A673 (cell line): ENCODE results near the gene RPL10A. TPM values are rescaled to one million over a fixed set of nuclear protein-coding genes. Genes with fewer than 3 reads are reported as not detected.

Experiments used
- BruUV-seq: library from RNA; stranded (reverse); fragments of 400-500 nt; replicated peaks from 2 replicates; lab custom pipeline; 2021; lab: Mats Ljungman, UMichigan
- CTCF ChIA-PET: fragments of 300-600 bp; sonication (Branson Sonifier 250); formaldehyde crosslinking; loops from one replicate; lab custom pipeline; 2022; ENCODE audit warnings: antibody characterized with exemption; lab: Charles Lee
- POLR2A ChIA-PET: fragments of 300-600 bp; sonication (Branson Sonifier 250); formaldehyde crosslinking; loops from one replicate; lab custom pipeline; 2022; ENCODE audit warnings: antibody characterized with exemption; ENCODE audit not compliant: low non-redundant PET; lab: Charles Lee
- DNase-seq: peaks from one replicate; pipeline ENCODE4 v3.0.0-alpha.2; 2015; ENCODE audit warnings: low spot score
- H3K27ac ChIP-seq: fragments of 200-600 bp; sonication (generic); 2 replicates; pipeline ENCODE4 v1.5.1; 2016; ENCODE audit warnings: mixed run types, low read depth, mild to moderate bottlenecking, mixed read lengths, antibody characterized with exemption, low read length; ENCODE audit not compliant: poor library complexity, severe bottlenecking
- H3K27me3 ChIP-seq: fragments of 200-600 bp; sonication (generic); replicated peaks from 2 replicates; pipeline ENCODE4 v1.6.1; 2017; ENCODE audit warnings: mixed run types, low read depth, mild to moderate bottlenecking, mixed read lengths, antibody characterized with exemption, low read length; ENCODE audit not compliant: insufficient read depth, poor library complexity
- H3K36me3 ChIP-seq: fragments of 200-600 bp; sonication (generic); 2 replicates; pipeline ENCODE4 v1.6.1; 2016; ENCODE audit warnings: mixed run types, mild to moderate bottlenecking, mixed read lengths, antibody characterized with exemption, low read length; ENCODE audit not compliant: insufficient read depth, poor library complexity, severe bottlenecking
- H3K4me1 ChIP-seq: fragments of 200-600 bp; sonication (generic); 2 replicates; pipeline ENCODE4 v1.6.1; 2017; ENCODE audit warnings: mixed run types, mild to moderate bottlenecking, mixed read lengths, antibody characterized with exemption, low read length; ENCODE audit not compliant: insufficient read depth, poor library complexity, severe bottlenecking
- H3K4me3 ChIP-seq: fragments of 200-600 bp; sonication (generic); 2 replicates; pipeline ENCODE4 v1.5.1; 2016; ENCODE audit warnings: low read depth, mixed run types, mild to moderate bottlenecking, mixed read lengths, low read length; ENCODE audit not compliant: poor library complexity, severe bottlenecking
- H3K9me3 ChIP-seq: fragments of 200-600 bp; sonication (generic); 2 replicates; pipeline ENCODE4 v1.6.1; 2016; ENCODE audit warnings: mixed run types, low read depth, mild to moderate bottlenecking, mixed read lengths, antibody characterized with exemption, low read length; ENCODE audit not compliant: poor library complexity, severe bottlenecking
- EZH2 ChIP-seq: fragments of 200-600 bp; sonication (generic); IDR thresholded peaks from 2 replicates; pipeline ENCODE4 v1.6.1; 2017; ENCODE audit warnings: borderline replicate concordance, low read depth, mild to moderate bottlenecking, mixed read lengths, antibody characterized with exemption, low read length; ENCODE audit not compliant: poor library complexity, severe bottlenecking
- intact Hi-C: fragments of 100-400 bp; cut with micrococcal nuclease; formaldehyde crosslinking; loops from one replicate; pipeline ENCODE4 v1.10.0; 2022; ENCODE audit not compliant: unreplicated experiment
- total RNA-seq: library from RNA; stranded (reverse); gene quantifications from 2 replicates; pipeline ENCODE4 v1.2.3, GENCODE V29; 2021
- TF ChIP-seq, protein P1 (sequence below): fragments of 300-800, 200-600 bp; sonication (generic); conservative IDR thresholded peaks from 2 replicates; pipeline ENCODE4 v1.5.1; 2017; ENCODE audit warnings: low read depth, mild to moderate bottlenecking, antibody characterized with exemption, low read length, moderate library complexity, mixed read lengths

The RPL10A gene
- total RNA-seq, 1 experiment from 2014 or later, result 1,064 TPM

DNA sequence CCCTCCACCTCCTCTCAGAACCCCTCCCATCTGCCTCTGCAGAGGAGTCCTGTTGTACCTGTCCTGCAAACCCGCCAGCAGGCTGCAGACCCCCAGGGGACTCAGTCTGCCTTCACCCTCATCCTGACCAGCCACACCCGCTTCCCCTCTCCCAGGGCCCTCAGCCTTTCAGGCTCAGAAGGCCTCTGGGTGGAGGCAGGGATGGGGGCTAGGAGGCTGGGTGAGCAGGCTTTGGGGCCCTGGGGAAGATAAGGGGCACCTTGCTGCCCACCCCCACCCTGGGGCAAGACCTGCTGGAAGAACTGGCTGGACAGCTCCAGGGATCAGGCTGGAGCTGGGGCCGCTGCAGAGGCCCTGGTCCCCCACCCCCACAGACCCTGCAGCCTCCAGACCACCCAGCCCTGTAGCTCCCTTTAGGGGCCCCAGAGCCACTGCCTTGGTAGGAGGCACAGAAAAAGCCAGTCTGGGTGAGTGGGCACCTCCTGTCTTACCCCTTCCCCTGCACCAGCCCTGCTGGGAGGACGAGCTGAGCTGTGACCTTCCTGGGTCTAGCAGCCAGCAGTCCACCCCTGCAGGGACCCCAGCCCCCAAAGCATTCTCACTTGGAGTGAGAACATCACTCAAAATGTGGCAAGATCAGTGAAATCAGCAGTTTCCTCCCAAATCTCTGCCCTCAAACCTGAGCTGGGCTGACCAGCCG is 23.5 kb downstream of the RPL10A start:
- H3K27me3 ChIP-seq, result no peaks in the 10 kb centered on the region
- intact Hi-C loops, result no loop called here
- TF ChIP-seq EZH2, result no peak
- CTCF ChIA-PET, result interaction anchor here (0.5 kb wide), 1 partner anchor 27 kb away, joined by 10 read pairs; no protein-coding TSS in a partner anchor
- BruUV-seq, result no TSS peak
- H3K9me3 ChIP-seq, result no peaks in the 10 kb centered on the region
- H3K36me3 ChIP-seq, result no peaks in the 10 kb centered on the region
- no peak for DNase-seq
- POLR2A ChIA-PET, result no interaction called here
- H3K27ac ChIP-seq, result peak overlapping the region; percentile 71
- H3K4me3 ChIP-seq, result no peak overlapping the region
- peaks cover 60% of the 10 kb centered on the region for H3K4me1 ChIP-seq

DNA sequence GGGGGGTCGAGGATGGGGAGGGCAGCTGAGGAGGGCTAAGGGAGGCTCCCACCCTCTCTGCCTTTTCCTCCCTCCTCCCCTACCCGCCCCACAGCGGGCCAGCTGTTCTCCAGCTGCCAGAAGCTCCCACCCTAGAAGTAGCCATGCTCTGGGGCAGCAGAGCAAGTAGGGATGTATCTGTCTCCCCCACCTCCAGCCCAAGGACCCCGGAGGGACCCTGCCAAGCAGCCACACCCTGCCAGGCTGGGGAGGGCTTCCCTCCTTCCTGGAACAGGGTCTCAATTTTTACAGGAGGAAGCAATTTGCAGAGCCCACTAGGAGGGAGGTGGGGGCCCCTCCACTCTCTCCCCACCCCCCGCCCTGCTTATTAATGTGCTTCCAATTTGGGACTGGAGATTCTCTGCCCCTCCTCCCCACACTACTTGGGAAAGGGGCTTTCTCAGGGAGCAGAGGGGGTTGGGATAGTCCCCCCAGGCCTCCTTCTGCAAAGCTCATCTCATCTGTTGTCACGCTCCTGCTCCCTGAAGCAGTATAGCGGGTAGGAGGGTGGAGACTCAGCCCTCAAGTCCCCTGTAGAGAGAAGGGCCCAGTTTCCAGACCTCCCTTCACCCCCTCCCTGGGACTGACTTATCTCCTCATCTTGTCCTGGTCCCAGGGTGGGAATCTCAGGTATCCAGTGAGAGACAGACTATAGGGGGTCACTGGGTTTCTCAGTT is 24.2 kb downstream of the RPL10A start:
- ChIA-PET CTCF (no interaction called here), POLR2A (no interaction called here)
- BruUV-seq, result no TSS peak
- H3K36me3 ChIP-seq, result no peaks in the 10 kb centered on the region
- H3K4me3 ChIP-seq, result no peak overlapping the region
- no peak for TF ChIP-seq EZH2
- TF ChIP-seq, protein P1, sequence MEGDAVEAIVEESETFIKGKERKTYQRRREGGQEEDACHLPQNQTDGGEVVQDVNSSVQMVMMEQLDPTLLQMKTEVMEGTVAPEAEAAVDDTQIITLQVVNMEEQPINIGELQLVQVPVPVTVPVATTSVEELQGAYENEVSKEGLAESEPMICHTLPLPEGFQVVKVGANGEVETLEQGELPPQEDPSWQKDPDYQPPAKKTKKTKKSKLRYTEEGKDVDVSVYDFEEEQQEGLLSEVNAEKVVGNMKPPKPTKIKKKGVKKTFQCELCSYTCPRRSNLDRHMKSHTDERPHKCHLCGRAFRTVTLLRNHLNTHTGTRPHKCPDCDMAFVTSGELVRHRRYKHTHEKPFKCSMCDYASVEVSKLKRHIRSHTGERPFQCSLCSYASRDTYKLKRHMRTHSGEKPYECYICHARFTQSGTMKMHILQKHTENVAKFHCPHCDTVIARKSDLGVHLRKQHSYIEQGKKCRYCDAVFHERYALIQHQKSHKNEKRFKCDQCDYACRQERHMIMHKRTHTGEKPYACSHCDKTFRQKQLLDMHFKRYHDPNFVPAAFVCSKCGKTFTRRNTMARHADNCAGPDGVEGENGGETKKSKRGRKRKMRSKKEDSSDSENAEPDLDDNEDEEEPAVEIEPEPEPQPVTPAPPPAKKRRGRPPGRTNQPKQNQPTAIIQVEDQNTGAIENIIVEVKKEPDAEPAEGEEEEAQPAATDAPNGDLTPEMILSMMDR, result no peak
- H3K9me3 ChIP-seq, result no peaks in the 10 kb centered on the region
- intact Hi-C loops, result no loop called here
- DNase-seq, result no peak
- H3K4me1 ChIP-seq, result peaks cover 62% of the 10 kb centered on the region
- H3K27me3 ChIP-seq, result no peaks in the 10 kb centered on the region
- H3K27ac ChIP-seq, result peak overlapping the region; percentile 71

DNA sequence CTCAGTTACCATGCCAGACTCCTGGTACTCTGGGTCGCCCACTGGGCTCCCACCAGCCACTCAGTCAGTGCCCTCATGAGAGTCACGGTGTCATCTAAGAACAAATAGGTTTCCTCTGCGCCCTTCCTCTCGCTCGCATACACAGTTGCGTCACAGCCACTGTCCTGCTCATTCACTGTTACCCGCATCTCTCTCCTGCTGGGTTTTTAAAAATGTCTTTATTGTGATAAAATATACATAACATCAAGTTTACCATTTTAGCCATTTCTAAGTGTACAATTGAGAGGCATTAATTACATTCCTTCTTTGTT is 24.7 kb downstream of the RPL10A start:
- Histone ChIP-seq H3K36me3 (no peaks in the 10 kb centered on the region), H3K9me3 (no peaks in the 10 kb centered on the region), H3K27ac (no peak overlapping the region), H3K27me3 (no peaks in the 10 kb centered on the region), H3K4me1 (peaks cover 65% of the 10 kb centered on the region), H3K4me3 (no peak overlapping the region)
- no peak for TF ChIP-seq EZH2
- TF ChIP-seq, protein P1, result no peak
- BruUV-seq, result no TSS peak
- intact Hi-C loops, result no loop called here
- ChIA-PET CTCF (no interaction called here), POLR2A (no interaction called here)
- DNase-seq, result no peak
